ENCODE measurements around the gene PCSK5. TPM values are rescaled to one million over a fixed set of nuclear protein-coding genes. Genes with fewer than 3 reads are reported as not detected.

PCSK5 gene
- total RNA-seq, 1 experiment from 2014 or later, result 6.9 TPM

DNA sequence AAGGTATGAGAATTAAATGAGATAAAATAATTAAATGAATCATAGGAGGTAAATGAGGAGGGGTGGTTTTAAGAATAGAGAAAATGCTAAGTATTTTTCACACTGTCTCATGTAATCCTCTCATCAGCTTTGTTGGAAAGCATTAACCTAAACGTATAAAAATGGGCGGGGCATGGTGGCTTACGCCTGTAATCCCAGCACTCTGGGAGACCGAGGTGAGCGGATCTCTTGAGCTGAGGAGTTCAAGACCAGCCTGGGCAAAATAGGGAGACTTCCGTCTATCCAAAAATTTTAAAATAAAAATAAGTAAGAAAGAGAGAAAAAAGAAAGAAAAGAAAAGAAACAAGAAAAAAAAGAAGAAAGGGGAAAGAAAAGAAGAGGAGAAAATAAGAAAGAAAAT lies 505.7 kb downstream of the PCSK5 start:
- no peaks in the 10 kb centered on the region for H3K27me3 ChIP-seq (ENCODE audit: insufficient read depth, low read length)
- H3K9me3 ChIP-seq (ENCODE audit: control insufficient read depth in 1 of 2, insufficient read depth in 1 of 2, low read depth in 1 of 2, low read length in 2 of 2), result no peaks in the 10 kb centered on the region; a peak in 1 of 4 replicates
- TF ChIP-seq SIN3A (IDR thresholded peaks at IDR 0.05; ENCODE audit: low read depth) (no peak), REST (IDR thresholded peaks at IDR 0.05; ENCODE audit: low read depth) (no peak), CBX3 (IDR thresholded peaks at IDR 0.05; ENCODE audit: low read depth) (no peak), POLR2AphosphoS5 (IDR thresholded peaks at IDR 0.05; ENCODE audit: low read depth, low read length) (no peak), YY1 (IDR thresholded peaks at IDR 0.05; ENCODE audit: extremely low read depth, insufficient replicate concordance, low read depth, low read length) (no peak), POLR2A (IDR thresholded peaks at IDR 0.05; ENCODE audit: borderline replicate concordance, extremely low read depth, insufficient read depth, insufficient read length) (no peak), EZH2 (IDR thresholded peaks at IDR 0.05) (no peak), ELF1 (IDR thresholded peaks at IDR 0.05; ENCODE audit: borderline replicate concordance, low read depth) (no peak), FOSL1 (IDR thresholded peaks at IDR 0.05; ENCODE audit: low read depth) (no peak), EZH2phosphoT487 (IDR thresholded peaks at IDR 0.05; ENCODE audit: borderline replicate concordance) (no peak), TCF7L2 (IDR thresholded peaks at IDR 0.05; ENCODE audit: borderline replicate concordance, extremely low read depth, insufficient read depth, insufficient read length) (no peak), SRF (IDR thresholded peaks at IDR 0.05; ENCODE audit: low read depth) (no peak), RAD21 (IDR thresholded peaks at IDR 0.05; ENCODE audit: low read depth) (no peak), EGR1 (IDR thresholded peaks at IDR 0.05; ENCODE audit: low read depth) (no peak), ZFX (IDR thresholded peaks at IDR 0.05) (no peak), ZNF274 (IDR thresholded peaks at IDR 0.05; ENCODE audit: low read depth, low read length) (no peak), MAX (IDR thresholded peaks at IDR 0.05) (no peak)
- TF ChIP-seq, protein P1, sequence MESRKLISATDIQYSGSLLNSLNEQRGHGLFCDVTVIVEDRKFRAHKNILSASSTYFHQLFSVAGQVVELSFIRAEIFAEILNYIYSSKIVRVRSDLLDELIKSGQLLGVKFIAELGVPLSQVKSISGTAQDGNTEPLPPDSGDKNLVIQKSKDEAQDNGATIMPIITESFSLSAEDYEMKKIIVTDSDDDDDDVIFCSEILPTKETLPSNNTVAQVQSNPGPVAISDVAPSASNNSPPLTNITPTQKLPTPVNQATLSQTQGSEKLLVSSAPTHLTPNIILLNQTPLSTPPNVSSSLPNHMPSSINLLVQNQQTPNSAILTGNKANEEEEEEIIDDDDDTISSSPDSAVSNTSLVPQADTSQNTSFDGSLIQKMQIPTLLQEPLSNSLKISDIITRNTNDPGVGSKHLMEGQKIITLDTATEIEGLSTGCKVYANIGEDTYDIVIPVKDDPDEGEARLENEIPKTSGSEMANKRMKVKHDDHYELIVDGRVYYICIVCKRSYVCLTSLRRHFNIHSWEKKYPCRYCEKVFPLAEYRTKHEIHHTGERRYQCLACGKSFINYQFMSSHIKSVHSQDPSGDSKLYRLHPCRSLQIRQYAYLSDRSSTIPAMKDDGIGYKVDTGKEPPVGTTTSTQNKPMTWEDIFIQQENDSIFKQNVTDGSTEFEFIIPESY (IDR thresholded peaks at IDR 0.05; ENCODE audit: extremely low read depth, insufficient replicate concordance, low read length), result no peak
- TF ChIP-seq, protein P2, sequence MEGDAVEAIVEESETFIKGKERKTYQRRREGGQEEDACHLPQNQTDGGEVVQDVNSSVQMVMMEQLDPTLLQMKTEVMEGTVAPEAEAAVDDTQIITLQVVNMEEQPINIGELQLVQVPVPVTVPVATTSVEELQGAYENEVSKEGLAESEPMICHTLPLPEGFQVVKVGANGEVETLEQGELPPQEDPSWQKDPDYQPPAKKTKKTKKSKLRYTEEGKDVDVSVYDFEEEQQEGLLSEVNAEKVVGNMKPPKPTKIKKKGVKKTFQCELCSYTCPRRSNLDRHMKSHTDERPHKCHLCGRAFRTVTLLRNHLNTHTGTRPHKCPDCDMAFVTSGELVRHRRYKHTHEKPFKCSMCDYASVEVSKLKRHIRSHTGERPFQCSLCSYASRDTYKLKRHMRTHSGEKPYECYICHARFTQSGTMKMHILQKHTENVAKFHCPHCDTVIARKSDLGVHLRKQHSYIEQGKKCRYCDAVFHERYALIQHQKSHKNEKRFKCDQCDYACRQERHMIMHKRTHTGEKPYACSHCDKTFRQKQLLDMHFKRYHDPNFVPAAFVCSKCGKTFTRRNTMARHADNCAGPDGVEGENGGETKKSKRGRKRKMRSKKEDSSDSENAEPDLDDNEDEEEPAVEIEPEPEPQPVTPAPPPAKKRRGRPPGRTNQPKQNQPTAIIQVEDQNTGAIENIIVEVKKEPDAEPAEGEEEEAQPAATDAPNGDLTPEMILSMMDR (IDR thresholded peaks at IDR 0.05 in 2 of 3, conservative IDR thresholded peaks at IDR 0.05 in 1 of 3; ENCODE audit: borderline replicate concordance in 1 of 3, insufficient read depth in 1 of 3, low read depth in 2 of 3, low read length in 2 of 3), result no peak
- H3K4me2 ChIP-seq (ENCODE audit: low read length), result no peak overlapping the region
- no peak overlapping the region for H3K4me3 ChIP-seq (replicated peaks in 1 of 2; ENCODE audit: low read depth in 1 of 2, low read length in 2 of 2)
- DNase-seq (ENCODE audit: low read depth, low spot score), result no peak
- no peak overlapping the region for H3K9ac ChIP-seq (ENCODE audit: low read length)
- no TSS peak for BruUV-seq (replicated peaks)
- intact Hi-C loops (cut with micrococcal nuclease), result no loop called here
- ATAC-seq, result no peak
- H3K27ac ChIP-seq (ENCODE audit: low read depth, low read length), result no peak overlapping the region
- no peak overlapping the region for H2AFZ ChIP-seq (ENCODE audit: low read depth, low read length, poor library complexity, severe bottlenecking)
- H3K79me2 ChIP-seq (ENCODE audit: insufficient read depth, low read length), result peaks cover 27% of the 10 kb centered on the region
- no peaks in the 10 kb centered on the region for H3K9me2 ChIP-seq (ENCODE audit: insufficient read depth)
- peaks cover 0 to 12% of the 10 kb centered on the region in 2 experiments; a peak in 3 of 4 replicates for H3K4me1 ChIP-seq (ENCODE audit: control insufficient read depth in 1 of 2, insufficient read depth in 2 of 2, low read length in 2 of 2)
- ChIA-PET RAD21 (ENCODE audit: low non-redundant PET in 1 of 2, low total read pairs in 2 of 2, uncharacterized antibody in 2 of 2, unreplicated experiment in 2 of 2) (no interaction called here), CTCF (no interaction called here), POLR2A (no interaction called here)
- 0 out of 4 replicates have a peak, but pooled peaks cover 0 to 8% of the 10 kb centered on the region in 2 experiments for H3K36me3 ChIP-seq (ENCODE audit: control insufficient read depth in 1 of 2, insufficient read depth in 2 of 2, low read length in 2 of 2)
- no peaks in the 10 kb centered on the region for H4K20me1 ChIP-seq (ENCODE audit: insufficient read depth)
